A549 treated with CpdA at 1 μM for 4 hours (cell line): Measurements from ENCODE around the gene CCNK. TPM values are rescaled to one million over a fixed set of nuclear protein-coding genes. Genes with fewer than 3 reads are reported as not detected.

ENCODE experiments used
- total RNA-seq: library from RNA; stranded (reverse); fragments of 200-300 nt; extraction: Qiagen RNA extraction; gene quantifications from 5 replicates; pipeline ENCODE4 v1.2.3, GENCODE V29; 2022; ENCODE audit warnings: low read depth

The CCNK gene
- 42.5 to 64.2 TPM (median 49.9 TPM) in 5 replicates for total RNA-seq

DNA sequence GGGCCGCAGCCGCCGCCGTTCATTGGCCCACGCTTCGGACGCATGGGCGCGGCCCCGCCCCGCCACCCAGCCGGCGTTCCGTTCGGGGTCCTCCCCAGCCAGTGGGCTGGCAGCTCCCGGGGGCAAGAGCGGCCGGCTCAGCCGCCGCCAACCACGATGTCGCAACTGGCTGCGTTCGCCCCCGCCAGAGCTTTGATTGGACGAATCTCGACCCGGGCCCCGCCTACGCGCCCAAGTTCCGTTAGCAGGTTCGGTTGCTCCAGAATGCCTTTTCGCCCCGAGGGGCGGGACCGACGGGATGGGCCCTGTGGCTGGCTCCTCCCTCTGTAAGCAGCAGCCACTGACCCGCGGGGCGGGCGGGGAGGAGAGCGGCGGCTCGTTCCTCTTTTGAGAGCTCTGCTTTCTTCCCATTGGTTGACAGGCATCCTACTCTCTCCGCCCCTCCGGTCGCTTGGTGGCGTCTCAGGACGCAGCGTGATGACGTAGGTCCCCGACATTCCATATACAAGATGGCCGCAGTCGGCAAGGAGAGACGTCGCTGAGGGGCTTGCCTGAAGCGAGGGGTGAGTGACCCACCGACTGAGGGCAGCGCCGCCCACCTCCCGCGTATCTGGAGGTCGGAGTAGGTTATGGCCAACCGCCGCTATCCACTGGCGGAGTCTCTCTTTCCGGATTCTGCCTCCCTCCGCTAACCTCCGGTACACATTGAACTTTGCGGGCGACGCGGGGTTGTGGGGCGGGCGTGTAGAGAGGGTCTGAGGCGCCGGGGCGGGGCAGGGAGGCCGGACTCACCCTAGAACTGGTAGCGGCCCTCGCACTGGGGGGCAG lies at the start of gene CCNK:
TSS of gene CCNK (plus strand) at position 493 of the 828 bp plus-strand sequence. CDS start 11,269 bp downstream, outside the sequence.

DNA sequence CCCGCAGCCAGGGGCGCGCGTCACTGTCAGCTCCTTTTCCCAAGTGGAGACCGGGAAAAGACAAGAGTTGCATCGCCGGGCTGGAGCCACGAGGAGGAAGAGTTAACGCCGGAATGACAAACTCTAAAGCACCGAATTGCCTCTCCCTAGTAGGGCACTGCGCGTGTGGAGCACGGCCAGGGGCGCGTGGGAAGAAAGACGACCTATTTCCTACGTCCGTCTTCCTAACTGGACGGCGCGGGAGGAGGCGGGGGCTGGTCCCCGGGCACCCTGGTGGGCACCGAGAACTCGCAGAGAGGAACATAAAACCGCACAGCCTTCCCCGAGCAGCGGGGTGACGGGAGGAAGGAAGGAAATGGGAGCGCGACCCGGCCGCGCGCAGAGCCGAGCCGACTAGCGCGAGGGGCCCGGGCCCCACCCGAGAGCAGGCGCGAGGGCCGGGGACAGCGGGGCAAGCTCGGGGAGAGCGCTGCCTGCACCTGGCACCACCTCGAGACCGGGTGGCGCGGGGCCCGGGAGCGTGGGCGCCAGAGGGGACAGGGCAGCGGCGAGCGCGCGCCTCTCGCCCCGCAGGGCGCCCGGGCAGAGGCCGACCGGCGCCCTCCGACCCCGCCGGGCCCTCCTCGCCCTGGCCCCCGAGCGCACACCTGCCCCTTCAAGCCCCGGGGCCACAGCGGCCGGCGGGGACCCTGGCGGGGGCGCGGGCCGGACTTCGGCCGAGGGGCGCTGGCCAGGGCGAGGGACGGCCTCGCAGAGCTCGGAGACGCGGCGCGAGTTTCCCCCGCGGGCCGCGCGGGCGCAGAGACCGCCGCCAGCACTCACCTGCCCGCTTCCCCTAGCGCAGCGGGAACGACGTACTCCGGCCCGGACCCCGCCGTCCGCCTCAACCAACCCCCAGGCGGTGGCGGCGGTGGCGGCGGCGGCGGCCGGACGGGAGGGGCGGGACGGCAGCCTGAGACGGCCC lies 1.0 kb upstream of the CCNK start, which contains the start of gene SETD3:
TSS of gene SETD3 (minus strand) at position 954 of the 964 bp plus-strand sequence. CDS start 15,054 bp downstream, outside the sequence.

Other genes starting within 250 kb of the CCNK start
- 0.17 to 0.26 TPM (median 0.19 TPM) in 5 replicates for gene BCL11B, start 209.2 kb upstream of the CCNK start, total RNA-seq
- 45.7 to 57.9 TPM (median 50.1 TPM) in 5 replicates for gene SETD3, start 550 bp upstream of the CCNK start, total RNA-seq
- gene CCDC85C, start 122.8 kb downstream of the CCNK start, total RNA-seq: 35.9 to 42.1 TPM (median 38.2 TPM) in 5 replicates
- gene HHIPL1, start 163.7 kb downstream of the CCNK start, total RNA-seq: 0.19 to 0.25 TPM (median 0.22 TPM) in 5 replicates
- 0.06 to 0.14 TPM (median 0.11 TPM) in 4 of 5 replicates, not detected in the other for gene CYP46A1, start 202.9 kb downstream of the CCNK start, total RNA-seq